ENCODE measurements around the gene CPHXL2.

Gene CPHXL2

DNA sequence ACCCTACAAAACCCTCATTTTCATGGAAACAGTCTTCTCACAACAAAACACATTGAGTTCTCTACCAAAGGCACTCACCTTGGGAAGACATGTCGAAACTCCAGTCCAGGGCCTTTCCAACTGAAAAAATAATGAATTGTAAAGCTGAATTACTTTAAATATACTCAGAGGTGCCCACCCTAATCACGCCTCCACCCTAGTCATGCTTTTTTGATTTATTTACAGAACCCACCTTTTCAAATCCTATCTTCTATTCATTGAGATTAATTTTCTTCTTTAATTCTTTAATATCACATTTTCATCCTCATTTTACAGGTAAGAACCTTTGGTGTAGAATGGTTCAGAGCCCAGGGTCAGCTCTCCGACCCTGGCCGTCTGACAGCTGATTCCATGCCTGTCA lies at the start of gene CPHXL2:
CPHXL2 (minus strand) TSS at position 101 of the 400 bp plus-strand sequence; CDS start at position 91, 10 bp downstream.
- TF ChIP-seq, protein P1, sequence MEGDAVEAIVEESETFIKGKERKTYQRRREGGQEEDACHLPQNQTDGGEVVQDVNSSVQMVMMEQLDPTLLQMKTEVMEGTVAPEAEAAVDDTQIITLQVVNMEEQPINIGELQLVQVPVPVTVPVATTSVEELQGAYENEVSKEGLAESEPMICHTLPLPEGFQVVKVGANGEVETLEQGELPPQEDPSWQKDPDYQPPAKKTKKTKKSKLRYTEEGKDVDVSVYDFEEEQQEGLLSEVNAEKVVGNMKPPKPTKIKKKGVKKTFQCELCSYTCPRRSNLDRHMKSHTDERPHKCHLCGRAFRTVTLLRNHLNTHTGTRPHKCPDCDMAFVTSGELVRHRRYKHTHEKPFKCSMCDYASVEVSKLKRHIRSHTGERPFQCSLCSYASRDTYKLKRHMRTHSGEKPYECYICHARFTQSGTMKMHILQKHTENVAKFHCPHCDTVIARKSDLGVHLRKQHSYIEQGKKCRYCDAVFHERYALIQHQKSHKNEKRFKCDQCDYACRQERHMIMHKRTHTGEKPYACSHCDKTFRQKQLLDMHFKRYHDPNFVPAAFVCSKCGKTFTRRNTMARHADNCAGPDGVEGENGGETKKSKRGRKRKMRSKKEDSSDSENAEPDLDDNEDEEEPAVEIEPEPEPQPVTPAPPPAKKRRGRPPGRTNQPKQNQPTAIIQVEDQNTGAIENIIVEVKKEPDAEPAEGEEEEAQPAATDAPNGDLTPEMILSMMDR (IDR thresholded peaks at IDR 0.05; ENCODE audit: borderline replicate concordance, control extremely low read depth, extremely low read depth, insufficient read depth, missing control alignments) = no peak
- in situ Hi-C loops (cut with MboI; ENCODE audit: low sequenced_read_pairs, unreplicated experiment) = no loop called here
- no peak for DNase-seq (ENCODE audit: low spot score)

DNA sequence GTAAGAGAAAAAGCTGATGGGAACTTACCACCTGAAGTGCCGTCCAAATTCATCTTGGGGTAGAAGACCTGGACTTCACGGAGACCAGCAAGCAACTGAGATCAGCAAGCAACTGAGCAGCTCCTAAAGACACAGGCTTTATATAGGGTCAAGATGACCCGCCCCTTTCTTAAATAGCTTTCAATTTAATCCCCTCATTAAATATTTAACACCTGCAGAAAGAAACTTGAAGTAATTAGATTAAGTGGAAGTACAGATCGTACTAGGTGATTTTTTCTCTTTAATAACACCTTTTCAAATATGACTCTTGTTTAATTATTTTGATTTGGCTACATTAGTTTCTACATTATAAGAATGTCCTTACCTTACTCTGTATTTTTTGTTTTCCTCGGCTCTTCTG lies 49.6 kb upstream of the CPHXL2 start, which contains the start of gene CPHXL:
CPHXL (minus strand) TSS at position 101 of the 400 bp plus-strand sequence; CDS start at position 53, 48 bp downstream.
- in situ Hi-C loops (cut with MboI; ENCODE audit: low sequenced_read_pairs, unreplicated experiment) = no loop called here
- TF ChIP-seq, protein P1 (IDR thresholded peaks at IDR 0.05; ENCODE audit: borderline replicate concordance, control extremely low read depth, extremely low read depth, insufficient read depth, missing control alignments) = no peak

DNA sequence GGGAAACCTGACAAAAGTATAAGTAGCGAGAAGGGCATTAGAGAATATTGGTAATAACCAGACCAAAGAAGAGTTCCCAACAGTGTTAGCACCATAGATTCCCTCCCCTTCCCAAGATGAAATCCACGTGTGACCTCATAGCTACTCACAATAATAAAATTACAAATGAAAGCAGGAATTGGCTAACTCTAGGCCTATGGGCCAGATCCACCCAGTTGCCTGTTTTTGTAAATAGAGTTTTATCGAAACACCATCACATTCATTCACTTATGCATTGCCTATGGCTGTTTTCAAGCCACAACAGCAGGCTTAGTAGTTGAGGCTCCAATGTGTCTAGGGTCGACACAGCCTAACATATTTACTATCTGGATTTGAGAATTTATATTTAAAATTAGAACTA lies 41.6 kb upstream of the CPHXL2 start:
- in situ Hi-C loops (cut with MboI; ENCODE audit: low sequenced_read_pairs, unreplicated experiment) = no loop called here
- no peak for DNase-seq (ENCODE audit: low spot score)
- TF ChIP-seq, protein P1 (IDR thresholded peaks at IDR 0.05; ENCODE audit: borderline replicate concordance, control extremely low read depth, extremely low read depth, insufficient read depth, missing control alignments) = no peak

More for the DNA sequence above, 49.6 kb upstream of the CPHXL2 start, which contains the start of gene CPHXL:
- DNase-seq (ENCODE audit: low spot score) = no peak

- TF ChIP-seq, protein P1 (IDR thresholded peaks at IDR 0.05; ENCODE audit: borderline replicate concordance, control extremely low read depth, extremely low read depth, insufficient read depth, missing control alignments) = no peak
- in situ Hi-C loops (cut with MboI; ENCODE audit: low sequenced_read_pairs, unreplicated experiment) = no loop called here
- no peak for DNase-seq (ENCODE audit: low spot score)
Measured at GRCh38 chr16:75714661-75715060, 37.9 kb upstream of the CPHXL2 start.

GRCh38 chr16:75710344-75710743 lies 33.5 kb upstream of the CPHXL2 start:
- in situ Hi-C loops (cut with MboI; ENCODE audit: low sequenced_read_pairs, unreplicated experiment) = no loop called here
- TF ChIP-seq, protein P1 (IDR thresholded peaks at IDR 0.05; ENCODE audit: borderline replicate concordance, control extremely low read depth, extremely low read depth, insufficient read depth, missing control alignments) = no peak
- no peak for DNase-seq (ENCODE audit: low spot score)

GRCh38 chr16:75703306-75703705 lies 26.5 kb upstream of the CPHXL2 start:
- DNase-seq (ENCODE audit: low spot score) = no peak
- TF ChIP-seq, protein P1 (IDR thresholded peaks at IDR 0.05; ENCODE audit: borderline replicate concordance, control extremely low read depth, extremely low read depth, insufficient read depth, missing control alignments) = no peak
- in situ Hi-C loops (cut with MboI; ENCODE audit: low sequenced_read_pairs, unreplicated experiment) = no loop called here

All from GM13976 (cell line).